ENCODE data around the gene ZNF804B. TPM values are rescaled to one million over a fixed set of nuclear protein-coding genes. Genes with fewer than 3 reads are reported as not detected.

The ZNF804B gene
- total RNA-seq: not detected in 2 replicates

GRCh38 chr7:88759230-88760135 is at the start of gene ZNF804B:
TSS of gene ZNF804B (plus strand) at chr7:88759700. CDS start at chr7:88759977, 277 bp downstream.

DNA sequence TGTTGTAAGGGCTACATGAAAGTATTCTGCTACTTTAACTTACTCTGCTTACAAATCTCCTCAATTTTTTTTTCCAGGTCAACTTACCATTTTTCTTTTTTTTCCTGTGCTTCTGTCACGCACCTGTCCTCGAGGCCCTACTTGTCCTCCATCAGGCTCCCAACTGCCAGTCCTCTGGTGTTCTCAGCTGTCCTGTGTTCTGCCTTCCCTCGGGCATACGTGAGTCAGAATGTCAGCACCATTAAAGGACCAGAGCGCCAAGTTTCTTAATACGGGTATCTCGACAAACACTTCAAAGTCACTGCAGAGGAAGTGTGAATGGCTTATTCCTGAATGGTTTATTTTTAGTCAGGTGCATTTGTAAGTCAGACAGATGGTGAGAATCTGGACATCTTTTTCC is 36.1 kb downstream of the ZNF804B start, which contains the start of gene TEX47:
TEX47 (minus strand) TSS at position 185 of the 400 bp plus-strand sequence. CDS start 795 bp downstream, outside the sequence.

Other genes starting within 250 kb of the ZNF804B start
- not detected in 2 replicates for gene TEX47, start 36.0 kb downstream of the ZNF804B start, total RNA-seq

Measured in smooth muscle cell of the pulmonary artery (primary cell).